Astrocyte (in vitro differentiated cells and primary cell): ENCODE results near the gene PRPS1. TPM values are rescaled to one million over a fixed set of nuclear protein-coding genes. Genes with fewer than 3 reads are reported as not detected.

Experiments used
- DNase-seq: peaks from one replicate; pipeline ENCODE4 v3.0.0-alpha.2; 2010; ENCODE audit warnings: low read depth
- FAIRE-seq: peaks from 2 replicates; lab custom pipeline; 2011; peaks lifted over from hg19 to GRCh38; lab: Jason Lieb, UNC
- H2AFZ ChIP-seq: 2 replicates; pipeline ENCODE4 v1.6.0; 2012; ENCODE audit warnings: low read depth, low read length, inconsistent platforms
- H3K27ac ChIP-seq: 2 replicates; pipeline ENCODE4 v1.5.1; 2011; ENCODE audit warnings: low read depth, low read length, inconsistent platforms
- H3K27me3 ChIP-seq: 2 replicates; pipeline ENCODE4 v1.6.0; 2011; ENCODE audit warnings: low read length, inconsistent platforms; ENCODE audit not compliant: insufficient read depth
- H3K36me3 ChIP-seq: 2 replicates; pipeline ENCODE4 v1.5.1; 2011; ENCODE audit warnings: low read length, inconsistent platforms; ENCODE audit not compliant: insufficient read depth
- H3K4me1 ChIP-seq: 2 replicates; pipeline ENCODE4 v1.5.1; 2011; ENCODE audit warnings: low read length, inconsistent platforms; ENCODE audit not compliant: insufficient read depth
- H3K4me2 ChIP-seq: 2 replicates; pipeline ENCODE4 v1.6.0; 2012; ENCODE audit warnings: low read length, inconsistent platforms
- H3K4me3 ChIP-seq: 2 replicates; pipeline ENCODE4 v1.5.1; 2011; ENCODE audit warnings: low read depth, mild to moderate bottlenecking, low read length, inconsistent platforms; ENCODE audit not compliant: insufficient read depth
- H3K79me2 ChIP-seq: 2 replicates; pipeline ENCODE4 v1.6.0; 2012; ENCODE audit warnings: mild to moderate bottlenecking, low read length, inconsistent platforms; ENCODE audit not compliant: insufficient read depth
- H3K9ac ChIP-seq: 2 replicates; pipeline ENCODE4 v1.6.0; 2012; ENCODE audit warnings: mild to moderate bottlenecking, low read length, inconsistent platforms
- H3K9me3 ChIP-seq: 2 replicates; pipeline ENCODE4 v1.5.1; 2012; ENCODE audit warnings: low read depth, mild to moderate bottlenecking, low read length, inconsistent platforms; ENCODE audit not compliant: insufficient read depth
- H4K20me1 ChIP-seq: 2 replicates; pipeline ENCODE4 v1.6.0; 2012; ENCODE audit warnings: low read length, inconsistent platforms; ENCODE audit not compliant: insufficient read depth
- H3K27ac Mint-ChIP-seq: one replicate; pipeline ENCODE4 v1.8.0; 2021; ENCODE audit warnings: mild to moderate bottlenecking, mixed read lengths; ENCODE audit not compliant: unreplicated experiment
- H3K27me3 Mint-ChIP-seq: one replicate; pipeline ENCODE4 v1.8.0; 2021; ENCODE audit warnings: low read depth, mixed read lengths; ENCODE audit not compliant: unreplicated experiment
- H3K36me3 Mint-ChIP-seq: one replicate; pipeline ENCODE4 v1.8.0; 2021; ENCODE audit warnings: low read depth, mixed read lengths; ENCODE audit not compliant: unreplicated experiment
- H3K4me1 Mint-ChIP-seq: one replicate; pipeline ENCODE4 v1.8.0; 2021; ENCODE audit warnings: low read depth, mixed read lengths; ENCODE audit not compliant: unreplicated experiment
- H3K4me3 Mint-ChIP-seq: one replicate; pipeline ENCODE4 v1.8.0; 2021; ENCODE audit warnings: mild to moderate bottlenecking, moderate library complexity, mixed read lengths; ENCODE audit not compliant: unreplicated experiment
- H3K9me3 Mint-ChIP-seq: one replicate; pipeline ENCODE4 v1.8.0; 2021; ENCODE audit warnings: mild to moderate bottlenecking, mixed read lengths; ENCODE audit not compliant: unreplicated experiment
- EZH2 ChIP-seq: IDR thresholded peaks from 2 replicates; pipeline ENCODE4 v1.6.1; 2012; ENCODE audit warnings: mild to moderate bottlenecking, low read length, inconsistent platforms; ENCODE audit not compliant: insufficient read depth
- total RNA-seq: library from RNA; stranded (reverse); gene quantifications from 2 replicates; pipeline ENCODE4 v1.2.1, GENCODE V29; 2021
- TF ChIP-seq, protein P1 (sequence below): IDR thresholded peaks from 2 replicates; pipeline ENCODE4 v1.5.1; 2011; ENCODE audit warnings: low read depth, mild to moderate bottlenecking, inconsistent platforms, low read length, moderate library complexity; ENCODE audit not compliant: insufficient read depth

The PRPS1 gene
- total RNA-seq, 1 donor from 2014 or later, result 161 TPM

- no peaks in the 10 kb centered on the region for H3K9me3 Mint-ChIP-seq
- no peaks in the 10 kb centered on the region for H3K27me3 Mint-ChIP-seq
- DNase-seq (no peak), FAIRE-seq (no peak)
- Histone ChIP-seq H3K4me3 (no peak overlapping the region), H3K27ac (no peak overlapping the region), H4K20me1 (no peaks in the 10 kb centered on the region), H3K4me1 (peaks cover 3% of the 10 kb centered on the region), H3K4me2 (peak overlapping the region; percentile 46), H3K36me3 (no peaks in the 10 kb centered on the region), H3K79me2 (no peaks in the 10 kb centered on the region), H2AFZ (no peak overlapping the region), H3K9ac (no peak overlapping the region), H3K27me3 (no peaks in the 10 kb centered on the region), H3K9me3 (no peaks in the 10 kb centered on the region)
- H3K27ac Mint-ChIP-seq, result no peak overlapping the region
- no peak for TF ChIP-seq EZH2
- TF ChIP-seq, protein P1, sequence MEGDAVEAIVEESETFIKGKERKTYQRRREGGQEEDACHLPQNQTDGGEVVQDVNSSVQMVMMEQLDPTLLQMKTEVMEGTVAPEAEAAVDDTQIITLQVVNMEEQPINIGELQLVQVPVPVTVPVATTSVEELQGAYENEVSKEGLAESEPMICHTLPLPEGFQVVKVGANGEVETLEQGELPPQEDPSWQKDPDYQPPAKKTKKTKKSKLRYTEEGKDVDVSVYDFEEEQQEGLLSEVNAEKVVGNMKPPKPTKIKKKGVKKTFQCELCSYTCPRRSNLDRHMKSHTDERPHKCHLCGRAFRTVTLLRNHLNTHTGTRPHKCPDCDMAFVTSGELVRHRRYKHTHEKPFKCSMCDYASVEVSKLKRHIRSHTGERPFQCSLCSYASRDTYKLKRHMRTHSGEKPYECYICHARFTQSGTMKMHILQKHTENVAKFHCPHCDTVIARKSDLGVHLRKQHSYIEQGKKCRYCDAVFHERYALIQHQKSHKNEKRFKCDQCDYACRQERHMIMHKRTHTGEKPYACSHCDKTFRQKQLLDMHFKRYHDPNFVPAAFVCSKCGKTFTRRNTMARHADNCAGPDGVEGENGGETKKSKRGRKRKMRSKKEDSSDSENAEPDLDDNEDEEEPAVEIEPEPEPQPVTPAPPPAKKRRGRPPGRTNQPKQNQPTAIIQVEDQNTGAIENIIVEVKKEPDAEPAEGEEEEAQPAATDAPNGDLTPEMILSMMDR, result no peak
- H3K36me3 Mint-ChIP-seq, result no peaks in the 10 kb centered on the region
- H3K4me3 Mint-ChIP-seq, result no peak overlapping the region
- peaks cover 6% of the 10 kb centered on the region for H3K4me1 Mint-ChIP-seq
These were observed 58.5 kb downstream of the PRPS1 start for GRCh38 chrX:107686792-107687191.

GRCh38 chrX:107687445-107687844 lies 59.1 kb downstream of the PRPS1 start:
- TF ChIP-seq, protein P1, result no peak
- no peak for TF ChIP-seq EZH2
- Mint-ChIP-seq H3K4me3 (no peak overlapping the region), H3K27me3 (no peaks in the 10 kb centered on the region), H3K27ac (no peak overlapping the region), H3K4me1 (peaks cover 6% of the 10 kb centered on the region), H3K9me3 (no peaks in the 10 kb centered on the region), H3K36me3 (no peaks in the 10 kb centered on the region)
- H4K20me1 ChIP-seq, result no peaks in the 10 kb centered on the region
- H2AFZ ChIP-seq, result no peak overlapping the region
- no peaks in the 10 kb centered on the region for H3K36me3 ChIP-seq
- H3K9me3 ChIP-seq, result no peaks in the 10 kb centered on the region
- no peak overlapping the region for H3K4me3 ChIP-seq
- H3K4me1 ChIP-seq, result peaks cover 3% of the 10 kb centered on the region
- FAIRE-seq (no peak), DNase-seq (no peak)
- H3K27ac ChIP-seq, result no peak overlapping the region
- H3K79me2 ChIP-seq, result no peaks in the 10 kb centered on the region
- no peak overlapping the region for H3K4me2 ChIP-seq
- H3K9ac ChIP-seq, result no peak overlapping the region
- no peaks in the 10 kb centered on the region for H3K27me3 ChIP-seq

GRCh38 chrX:107691024-107691448 lies 62.7 kb downstream of the PRPS1 start:
- H3K4me1 Mint-ChIP-seq, result no peaks in the 10 kb centered on the region
- H3K27me3 ChIP-seq, result no peaks in the 10 kb centered on the region
- no peak overlapping the region for H3K4me3 Mint-ChIP-seq
- no peaks in the 10 kb centered on the region for H3K9me3 Mint-ChIP-seq
- TF ChIP-seq EZH2, result no peak
- TF ChIP-seq, protein P1, result no peak
- no peaks in the 10 kb centered on the region for H3K36me3 ChIP-seq
- H3K4me3 ChIP-seq, result no peak overlapping the region
- H3K4me2 ChIP-seq, result no peak overlapping the region
- no peak overlapping the region for H3K27ac ChIP-seq
- no peak overlapping the region for H3K9ac ChIP-seq
- FAIRE-seq (peak; percentile 72), DNase-seq (no peak)
- H3K27ac Mint-ChIP-seq, result no peak overlapping the region
- H3K4me1 ChIP-seq, result peaks cover 3% of the 10 kb centered on the region
- H3K79me2 ChIP-seq, result no peaks in the 10 kb centered on the region
- H3K36me3 Mint-ChIP-seq, result no peaks in the 10 kb centered on the region
- no peaks in the 10 kb centered on the region for H3K9me3 ChIP-seq
- no peaks in the 10 kb centered on the region for H4K20me1 ChIP-seq
- H3K27me3 Mint-ChIP-seq, result no peaks in the 10 kb centered on the region
- H2AFZ ChIP-seq, result no peak overlapping the region
